Suppressor macrophage treated with lipopolysaccharide for 4 hours (primary cell): ENCODE measurements around the gene PITX2.

ENCODE experiments used
- DNase-seq: peaks from one replicate; pipeline ENCODE4 v3.0.0-alpha.2; 2020

PITX2 gene

DNA sequence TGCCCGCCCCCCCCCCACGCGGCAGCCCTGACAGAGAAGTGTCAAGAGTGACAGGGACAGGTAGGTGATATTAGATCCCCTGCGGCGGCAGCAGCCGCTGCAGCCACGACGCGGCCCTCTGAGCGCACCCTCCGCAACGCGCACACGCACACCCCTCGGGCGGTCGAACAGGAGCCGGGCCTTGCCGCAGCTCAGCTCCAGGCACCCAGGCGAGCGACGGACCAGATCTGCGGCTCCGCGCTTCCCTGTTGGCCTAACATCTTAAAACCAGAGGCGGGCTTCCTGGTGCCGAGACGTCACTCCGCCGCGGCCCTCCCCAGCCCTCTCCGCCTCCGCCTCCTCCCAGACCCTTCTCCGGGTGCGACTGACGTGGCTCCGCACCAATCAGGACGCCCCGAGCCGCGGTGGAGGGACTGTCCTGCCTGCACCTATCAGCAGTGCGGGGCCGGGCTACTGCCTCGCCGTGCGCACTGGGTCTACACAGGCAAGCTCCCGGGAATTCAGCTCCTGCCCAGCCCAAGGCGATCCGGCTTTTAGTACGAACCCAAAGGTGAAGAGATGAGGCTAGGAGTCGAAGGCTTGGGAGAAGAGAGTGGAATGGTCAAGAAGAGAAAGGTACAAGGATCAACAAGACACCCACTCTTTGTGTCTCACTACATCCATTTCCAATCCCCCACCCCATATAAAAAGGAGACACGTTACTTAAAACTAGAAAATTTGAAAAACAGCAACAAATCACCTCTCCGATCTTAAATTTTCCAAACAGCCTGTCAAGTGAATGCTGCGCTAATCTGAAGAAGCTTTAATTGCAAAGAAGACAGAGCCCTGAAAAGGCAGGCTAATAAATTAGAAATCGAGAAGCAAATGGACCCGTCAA lies at the start of gene PITX2:
PITX2 (minus strand) TSS at position 237 of the 877 bp plus-strand sequence. CDS start 617 bp downstream, outside the sequence.
- peak; percentile 41 for DNase-seq

DNA sequence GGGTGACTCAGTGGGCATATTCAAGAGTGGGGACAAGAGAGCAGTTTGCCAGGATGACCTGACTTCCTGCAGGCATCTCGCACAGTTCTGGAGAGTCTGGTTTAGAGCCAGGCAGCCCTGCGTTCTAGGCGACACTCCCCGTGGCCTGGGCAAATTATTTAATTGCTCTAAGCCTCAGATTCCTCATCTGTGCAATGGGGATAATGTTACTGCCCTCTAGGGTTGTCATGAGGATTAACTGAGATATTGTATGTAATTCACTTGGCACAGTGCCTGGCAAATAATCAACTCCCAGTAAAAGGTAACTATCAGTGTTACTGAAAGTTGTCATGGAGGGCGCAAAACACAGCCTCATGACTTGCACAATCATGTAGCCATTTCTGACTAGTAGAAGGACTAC lies 48.8 kb upstream of the PITX2 start:
- DNase-seq = no peak

DNA sequence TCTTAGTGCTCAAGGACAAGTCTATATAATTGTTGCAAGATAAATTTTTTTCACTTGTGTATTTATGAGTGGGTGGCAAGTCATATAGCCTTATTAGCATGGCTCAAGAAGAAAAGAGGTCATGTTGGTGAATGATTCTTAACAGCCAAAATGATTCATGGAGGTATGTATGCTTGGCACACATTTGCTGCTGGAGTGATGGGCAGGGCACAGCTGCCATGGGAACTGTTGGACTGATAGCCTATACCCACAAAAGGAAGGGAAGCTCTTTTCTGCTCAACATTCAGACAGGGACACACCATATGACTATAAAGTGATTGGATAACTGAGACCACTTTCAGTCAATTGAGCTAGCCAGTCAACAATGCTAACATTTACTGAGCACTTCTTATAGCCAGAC lies 46.8 kb upstream of the PITX2 start:
- no peak for DNase-seq

DNA sequence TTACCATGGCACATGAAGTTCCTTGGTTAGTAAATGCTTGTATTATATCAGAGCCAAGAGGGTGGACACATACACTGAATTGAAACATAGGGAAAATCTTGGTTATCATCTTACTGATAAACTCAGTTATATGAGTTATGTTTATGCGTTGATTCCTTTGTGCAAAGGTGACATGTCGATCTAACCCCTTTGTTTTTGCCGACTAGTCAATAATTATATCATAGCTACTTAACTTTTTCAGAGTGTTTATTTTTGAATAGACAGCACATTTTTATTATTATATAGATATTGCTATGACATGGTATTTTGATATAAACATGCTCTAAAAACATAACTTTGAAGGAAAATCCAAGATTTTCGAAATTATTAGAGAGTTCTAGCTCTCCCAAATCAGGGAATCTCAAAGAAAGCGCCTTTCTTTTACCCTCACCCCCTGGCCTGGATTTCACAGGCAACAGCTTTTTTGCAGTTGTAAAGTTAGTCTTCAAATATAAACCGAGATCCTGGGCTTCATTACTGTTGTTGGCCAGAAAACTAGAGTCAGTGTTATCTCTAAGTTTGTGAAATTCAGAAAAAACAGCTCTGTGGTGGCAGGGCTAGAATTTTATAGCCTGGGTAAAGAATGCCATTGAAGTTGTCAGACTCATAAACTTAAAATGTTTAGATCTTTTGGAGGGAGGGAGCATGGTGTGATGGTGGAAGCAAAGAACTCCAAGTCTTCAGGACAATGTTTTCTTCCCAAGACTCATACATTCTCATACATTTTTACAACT lies 45.8 kb upstream of the PITX2 start:
- no peak for DNase-seq

DNA sequence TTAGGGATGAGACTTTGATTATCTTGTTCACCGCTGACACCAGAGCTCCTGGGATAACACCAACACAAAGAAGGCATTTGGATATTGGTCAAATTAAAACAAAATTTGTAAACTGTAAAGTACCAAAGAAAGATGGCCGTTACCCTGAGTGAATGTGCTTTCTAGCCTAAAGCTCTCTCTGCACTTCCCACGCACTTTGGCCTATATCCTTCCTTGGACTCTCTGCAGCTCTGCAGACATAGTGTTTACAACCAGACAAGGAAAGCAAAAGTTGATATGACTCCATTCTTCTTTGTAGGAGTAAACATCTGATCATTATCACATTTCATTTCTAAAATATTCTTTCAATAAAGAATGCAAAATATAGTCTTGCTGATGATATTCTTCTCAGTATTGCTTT lies 44.8 kb upstream of the PITX2 start:
- DNase-seq = no peak

DNA sequence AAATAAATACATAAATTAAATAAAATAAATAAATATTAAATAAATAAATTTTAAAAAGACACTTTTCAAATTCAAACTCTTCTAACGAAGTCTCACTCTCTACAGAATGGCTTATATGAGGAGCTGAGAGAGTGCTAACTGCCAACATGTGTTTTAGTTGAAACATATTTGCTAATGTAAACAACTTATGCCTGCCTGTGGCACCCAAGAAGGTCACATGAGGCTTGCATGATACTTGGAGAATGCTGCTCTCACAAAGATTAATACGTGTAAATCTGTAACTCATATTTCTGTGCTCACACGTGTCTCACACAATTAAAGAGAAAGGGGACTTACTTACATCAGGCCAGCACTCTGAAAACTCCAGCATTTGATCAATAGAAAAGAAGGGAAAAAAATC lies 43.2 kb upstream of the PITX2 start:
- DNase-seq = no peak

DNA sequence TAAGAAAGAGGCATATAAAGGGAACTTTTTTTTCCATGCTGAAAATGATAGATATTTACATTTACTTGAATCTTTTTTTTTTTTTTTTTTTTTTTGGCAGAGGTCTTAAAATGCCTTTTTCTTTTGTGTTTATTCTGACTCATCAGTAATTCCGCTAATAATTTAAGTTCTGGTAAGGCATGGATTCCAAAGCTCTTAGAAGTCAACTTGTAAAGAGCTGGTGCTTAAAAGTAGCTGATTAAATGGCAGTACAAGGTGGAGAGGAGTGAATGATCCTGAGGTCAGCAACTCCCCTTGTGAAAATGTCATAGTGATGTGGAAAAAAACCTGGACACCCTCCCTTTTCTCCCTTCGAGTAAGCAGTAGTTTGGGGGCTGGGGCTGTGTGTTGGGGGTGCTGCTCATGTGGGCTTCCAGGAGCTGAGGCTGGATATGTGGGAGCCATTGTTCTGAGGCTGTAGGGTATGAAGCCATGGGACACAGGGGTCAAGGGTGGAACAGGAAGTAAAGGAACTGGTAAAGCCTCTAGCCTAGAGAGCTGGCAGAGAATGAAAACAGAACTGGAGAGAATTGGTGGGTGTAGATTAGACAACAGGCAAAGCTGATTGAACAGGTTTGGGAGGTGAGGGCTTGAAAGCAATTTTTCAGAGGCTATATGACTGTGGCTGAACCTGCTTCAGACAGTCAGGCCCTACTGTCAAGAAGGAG lies 41.0 kb upstream of the PITX2 start:
- no peak for DNase-seq

DNA sequence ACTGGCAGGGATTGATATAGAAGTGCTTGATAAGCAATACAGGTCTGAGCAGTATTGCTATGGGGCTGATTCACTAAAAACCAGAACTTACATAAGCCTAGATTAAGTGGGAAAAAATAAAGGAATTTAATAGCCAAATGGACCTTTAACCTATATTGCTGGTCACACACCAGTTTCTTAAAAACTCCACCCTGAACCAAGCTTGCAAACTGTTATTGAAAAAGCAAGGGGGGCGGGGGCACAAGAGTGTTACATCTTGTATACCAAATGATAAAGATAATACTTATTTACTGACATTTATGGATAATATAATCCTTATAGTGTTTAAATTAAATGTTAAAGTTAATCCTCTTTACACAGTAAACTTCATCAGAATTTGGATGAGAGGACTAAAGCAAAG lies 40.3 kb upstream of the PITX2 start:
- DNase-seq = no peak

DNA sequence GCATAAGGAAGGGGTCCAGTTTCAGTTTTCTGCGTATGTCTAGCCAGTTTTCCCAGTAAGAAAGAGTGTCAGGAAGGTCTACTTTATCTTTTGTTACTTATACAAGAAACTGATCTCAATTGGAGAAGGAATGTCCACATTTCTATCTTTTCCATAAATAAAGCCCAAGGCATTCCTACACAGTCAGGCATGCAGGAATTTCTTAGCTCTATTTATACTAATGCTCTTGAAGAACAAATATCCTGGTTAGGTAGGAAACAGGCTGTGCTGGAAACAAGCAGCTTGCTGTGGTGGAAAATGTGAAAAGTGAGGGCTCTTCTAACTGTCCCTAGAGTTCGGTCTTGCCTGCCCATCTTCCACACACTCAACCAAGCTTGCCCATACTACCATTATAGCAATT lies 37.9 kb upstream of the PITX2 start:
- DNase-seq = no peak

DNA sequence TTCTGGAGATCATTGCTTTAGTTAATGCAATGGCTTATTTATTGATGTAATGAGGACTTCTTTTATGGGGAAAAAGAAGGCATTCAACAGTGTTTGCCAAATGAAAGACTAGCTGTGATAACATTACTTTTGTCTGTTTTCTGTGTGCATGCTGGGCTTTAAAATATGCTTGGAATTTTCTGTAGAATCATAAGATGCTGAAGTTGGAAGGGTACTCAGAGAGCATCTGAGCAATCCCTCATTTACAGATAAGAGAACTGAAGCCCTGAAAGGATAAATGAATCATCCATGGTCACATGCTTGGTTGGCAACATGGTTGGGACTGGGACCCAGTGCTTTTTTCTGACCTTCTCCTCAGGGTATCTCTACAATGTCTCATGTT lies 31.4 kb upstream of the PITX2 start:
- DNase-seq = no peak

DNA sequence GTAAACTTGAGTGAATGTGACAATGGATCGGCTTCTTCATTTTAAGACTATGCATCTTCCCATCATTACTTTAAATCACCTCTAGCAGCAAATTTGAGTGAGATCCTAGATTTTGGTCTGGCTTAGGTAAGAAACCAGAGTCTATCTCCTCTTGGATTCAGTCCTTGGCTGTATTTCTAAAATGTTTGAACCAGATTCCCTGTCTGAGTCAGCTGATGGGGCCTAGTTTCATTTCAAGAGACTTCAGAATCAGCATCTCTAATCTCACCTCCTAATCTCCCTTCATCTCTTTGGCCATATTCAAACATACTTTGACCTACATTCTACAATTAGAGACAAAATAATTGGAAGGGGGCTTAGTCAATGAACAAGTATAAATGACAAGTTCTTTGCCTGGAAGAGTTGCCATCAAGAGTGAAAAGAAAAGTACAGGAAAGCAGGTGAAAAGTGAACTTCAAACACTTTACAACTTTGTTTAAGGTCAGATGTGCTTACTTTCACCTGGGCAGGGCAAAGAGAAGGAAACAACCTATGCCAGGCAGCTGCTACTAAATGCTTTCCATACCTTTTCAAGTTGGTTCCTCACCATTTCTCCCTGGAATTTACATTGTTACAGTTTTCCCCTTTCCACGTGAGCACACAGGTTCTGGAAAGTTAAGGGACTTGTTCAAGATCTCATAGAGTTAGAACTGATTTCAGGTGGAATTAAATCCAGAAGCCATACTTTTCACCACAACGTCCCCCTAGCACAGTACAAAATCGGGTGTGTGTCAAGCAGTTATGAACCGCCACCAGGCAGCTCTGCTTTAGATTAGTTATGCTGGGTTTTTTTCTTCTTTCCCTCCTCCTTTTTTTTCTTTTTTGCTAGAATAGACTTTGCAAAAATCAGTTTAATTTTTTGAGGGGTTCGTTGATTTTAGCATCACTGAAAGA lies 30.7 kb upstream of the PITX2 start:
- DNase-seq = no peak

DNA sequence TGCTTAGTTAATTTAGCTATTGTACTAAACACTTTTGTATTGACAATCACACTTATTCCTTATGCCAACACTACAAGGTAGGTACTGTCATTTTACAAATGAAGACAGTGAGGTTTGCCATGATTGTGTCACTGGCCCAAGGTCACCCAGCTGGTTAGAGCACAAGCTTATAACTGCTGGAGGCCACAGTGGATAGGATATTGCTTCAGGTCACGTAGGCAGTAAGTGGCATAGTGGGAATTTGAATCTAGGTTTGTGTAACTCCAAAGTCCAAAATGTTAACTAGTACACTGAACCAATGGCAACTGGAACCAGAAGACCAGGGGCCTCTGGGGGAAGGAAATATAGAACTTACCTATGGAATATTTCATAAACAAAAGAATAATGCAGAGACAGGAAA lies 21.1 kb upstream of the PITX2 start:
- DNase-seq = no peak

DNA sequence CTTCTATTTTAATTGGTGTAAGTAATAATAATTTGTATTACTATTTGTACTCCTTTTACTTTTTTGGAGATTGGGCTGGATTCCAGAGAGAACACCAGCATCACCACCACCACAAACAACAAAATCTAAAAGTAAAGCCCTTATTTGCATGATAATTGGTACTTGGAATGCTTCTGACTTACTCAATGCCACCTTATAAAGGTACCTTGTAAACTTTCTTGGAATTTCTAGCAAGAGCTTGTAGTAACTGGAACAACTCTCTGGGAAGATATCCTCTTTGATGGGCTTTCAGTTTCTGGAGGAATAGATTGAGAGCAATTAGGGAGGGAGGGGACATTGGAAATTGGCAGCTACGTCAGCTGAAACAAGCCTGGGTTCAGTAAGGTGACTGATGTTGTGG lies 20.2 kb upstream of the PITX2 start:
- no peak for DNase-seq

DNA sequence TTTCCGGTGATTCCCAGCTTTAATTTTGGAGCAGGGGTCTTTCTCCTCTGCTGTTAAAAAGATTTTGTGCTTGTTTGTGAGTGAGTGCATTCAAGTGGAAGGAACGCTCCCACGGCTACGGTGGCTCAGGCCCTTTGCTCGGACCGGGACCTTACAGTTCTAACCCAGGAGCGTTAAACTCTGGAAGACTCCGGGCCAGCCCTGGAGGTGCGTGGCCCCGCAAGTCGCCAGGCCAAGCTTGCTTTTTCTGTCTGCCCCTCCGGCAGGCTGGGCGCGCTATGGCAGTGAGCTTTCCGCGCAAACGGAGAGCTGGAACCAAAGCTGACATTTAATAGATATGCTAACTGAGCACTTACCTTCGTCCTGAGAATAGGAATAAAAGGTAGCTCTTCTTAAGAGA lies 18.3 kb upstream of the PITX2 start:
- no peak for DNase-seq

DNA sequence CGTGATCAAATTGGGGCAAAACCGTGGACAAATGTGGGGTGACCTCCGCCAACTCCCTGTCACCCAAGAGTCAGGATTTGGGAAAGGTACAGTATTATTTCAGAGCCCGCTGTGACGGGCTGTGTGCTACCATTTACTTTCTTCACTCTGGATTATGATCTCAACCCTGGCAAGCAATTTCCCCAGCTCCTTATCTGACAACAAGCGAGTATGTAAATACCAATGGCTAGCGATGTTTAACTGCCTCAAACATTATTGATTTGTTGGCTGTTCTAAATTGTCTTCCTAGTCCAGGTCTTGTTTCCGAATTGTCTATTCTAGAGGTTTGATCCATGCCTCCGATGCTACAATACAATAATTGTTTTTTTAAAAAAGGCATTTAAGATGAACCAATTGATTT lies 17.7 kb upstream of the PITX2 start:
- no peak for DNase-seq

DNA sequence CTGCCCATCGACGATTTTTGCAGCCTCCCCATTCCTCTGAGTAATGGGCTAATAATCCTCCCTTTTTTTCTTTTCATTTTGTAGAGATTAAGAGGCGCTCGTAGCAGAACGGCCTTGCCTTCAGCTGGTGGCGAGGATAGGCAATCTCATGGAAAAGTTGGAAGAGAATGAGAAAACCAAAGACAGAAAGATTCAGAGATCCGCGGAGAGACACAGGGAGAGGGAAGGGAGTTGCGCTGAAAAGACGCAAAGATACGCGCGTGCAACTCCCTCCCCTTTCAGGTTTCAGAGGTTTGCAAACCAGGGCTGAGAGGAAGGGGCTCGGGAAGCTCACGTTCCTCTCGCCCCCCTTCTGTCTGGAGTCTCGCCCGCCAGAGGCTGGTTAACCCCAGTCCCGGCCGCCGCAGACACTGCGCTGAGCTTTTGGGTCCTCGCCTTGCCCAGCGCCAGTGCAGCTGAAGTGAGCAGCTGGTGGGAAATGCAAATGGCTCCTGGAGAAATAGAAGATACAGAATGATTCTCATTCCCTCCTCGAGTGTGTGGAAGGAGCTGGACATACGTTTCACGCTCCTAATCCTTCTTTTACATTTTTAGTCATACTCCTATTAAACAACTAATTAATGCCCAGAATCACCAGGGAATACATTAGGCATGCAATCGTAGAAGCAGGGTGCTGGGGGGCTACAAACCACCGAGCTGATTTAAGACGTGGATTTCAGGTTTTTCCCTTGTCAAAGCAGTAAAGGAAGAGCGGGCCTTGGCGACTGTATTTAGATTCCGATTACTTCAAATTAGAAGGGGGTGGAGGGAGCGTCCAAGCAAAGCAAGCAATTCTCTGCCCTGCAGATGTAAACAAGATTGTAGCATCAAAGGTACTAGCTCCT lies 16.6 kb upstream of the PITX2 start:
- DNase-seq = no peak

DNA sequence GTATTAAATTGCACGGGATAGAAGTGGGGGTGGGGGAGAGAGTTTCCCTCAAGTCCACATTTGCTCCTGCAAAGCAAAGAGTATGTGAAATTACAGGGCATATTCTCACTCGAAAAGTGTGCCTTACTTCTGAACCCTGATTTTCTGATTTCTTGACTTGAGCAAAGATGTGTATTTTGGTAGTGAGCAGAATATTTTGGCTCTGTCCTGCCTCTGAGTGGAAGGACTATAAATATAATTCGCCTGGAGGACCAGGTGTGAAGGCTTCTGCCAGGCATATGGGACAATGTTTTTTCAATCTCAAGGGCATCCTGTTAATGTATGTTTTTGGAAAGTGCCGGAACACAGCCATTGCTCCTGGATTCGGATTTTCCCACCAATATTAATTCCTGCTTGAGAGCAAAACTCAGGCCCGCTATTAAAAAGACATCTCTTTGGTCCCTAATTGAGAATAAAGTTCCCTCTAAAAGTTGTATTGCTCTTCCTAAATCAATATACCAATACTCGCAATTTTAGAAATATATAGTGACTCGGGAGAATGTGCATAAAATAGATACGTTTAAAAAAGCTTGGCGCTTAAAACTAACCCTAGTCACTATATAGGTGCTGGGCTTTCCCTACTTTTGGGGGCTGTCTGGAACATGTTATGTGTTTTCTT lies 15.3 kb upstream of the PITX2 start:
- DNase-seq = no peak

DNA sequence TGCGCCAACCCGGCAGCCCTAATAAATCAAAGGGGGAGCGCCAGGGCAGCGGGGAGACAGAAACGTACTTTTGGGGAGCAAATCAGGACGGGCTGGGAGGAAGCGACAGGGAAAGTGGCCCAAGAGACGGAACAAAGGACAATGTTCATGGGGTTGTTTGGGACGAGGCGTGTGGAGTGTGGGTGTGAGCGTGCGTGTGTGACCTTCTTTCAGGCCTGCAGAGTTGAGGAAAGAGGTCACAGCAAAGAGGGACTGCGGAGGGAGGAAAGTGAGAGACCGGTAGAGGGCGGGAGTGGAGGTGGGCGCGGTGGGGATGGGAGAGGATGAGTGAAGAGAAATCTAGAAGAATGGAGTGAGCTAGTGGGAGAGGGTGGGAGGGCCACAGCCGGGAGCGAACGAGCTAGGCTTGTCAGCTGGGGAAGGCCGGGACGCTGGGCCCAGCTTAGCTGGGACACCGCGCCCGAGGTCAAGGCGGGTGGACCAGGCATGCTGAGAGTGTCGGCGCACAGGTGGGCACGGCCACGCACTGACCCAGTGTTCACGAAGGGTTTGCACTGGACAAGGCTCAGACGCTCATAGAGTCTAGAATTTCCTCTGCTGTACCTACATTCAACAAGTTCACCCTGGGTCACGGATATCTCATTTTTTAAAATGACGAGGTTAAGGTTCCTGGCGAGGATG lies 14.7 kb upstream of the PITX2 start:
- DNase-seq = no peak

DNA sequence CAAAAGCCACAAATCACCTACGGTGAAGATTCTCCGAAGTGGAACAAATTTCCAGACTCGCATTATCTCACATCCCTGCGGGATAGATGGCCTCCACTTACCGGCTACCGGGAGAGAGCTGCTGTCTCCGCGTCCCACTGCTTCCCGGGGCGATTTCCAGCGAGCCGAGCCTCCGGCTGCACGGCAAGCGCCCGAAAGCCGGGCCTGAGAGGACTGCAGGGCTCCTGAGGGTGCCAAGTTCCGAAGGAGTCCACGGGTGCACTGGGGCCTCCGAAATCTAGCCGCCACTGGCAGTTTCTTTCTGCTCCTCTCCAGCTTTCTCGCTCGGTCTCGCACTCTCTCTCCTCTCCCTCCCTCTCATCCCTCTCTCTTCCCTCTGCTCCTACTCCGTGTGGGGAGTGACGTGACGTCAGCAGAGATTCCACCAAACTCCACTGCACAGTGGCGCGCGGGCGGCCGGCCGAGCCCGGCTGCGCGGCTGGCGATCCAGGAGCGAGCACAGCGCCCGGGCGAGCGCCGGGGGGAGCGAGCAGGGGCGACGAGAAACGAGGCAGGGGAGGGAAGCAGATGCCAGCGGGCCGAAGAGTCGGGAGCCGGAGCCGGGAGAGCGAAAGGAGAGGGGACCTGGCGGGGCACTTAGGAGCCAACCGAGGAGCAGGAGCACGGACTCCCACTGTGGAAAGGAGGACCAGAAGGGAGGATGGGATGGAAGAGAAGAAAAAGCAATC lies 14.0 kb upstream of the PITX2 start:
- no peak for DNase-seq
